ENCODE measurements around the gene CDIPT. TPM values are rescaled to one million over a fixed set of nuclear protein-coding genes. Genes with fewer than 3 reads are reported as not detected.
A peak's percentile ranks its signal among the peaks of the same experiment; 100 is the strongest.
"Not testable (repeated sequence)": the region's sequence is repeated elsewhere in the genome, so short reads cannot be mapped to it uniquely, and the experiment has no call there.

The CDIPT gene
- total and polyA plus RNA-seq, 5 donors from 2014 or later, result 47.7 to 122 (median 106) TPM

- Mint-ChIP-seq H3K36me3 (no peaks in the 10 kb centered on the region), H3K27me3 (peaks cover 53% of the 10 kb centered on the region), H3K27ac (peak overlapping the region in 2 of 3 donors; percentile 31 to 39), H3K9me3 (peaks cover 0 to 2% (median 0%) of the 10 kb centered on the region in 7 donors), H3K4me1 (peaks cover 0 to 19% (median 7%) of the 10 kb centered on the region in 4 donors), H3K4me3 (peak overlapping the region in 3 of 4 donors; percentile 21 to 77 (median 69))
- Histone ChIP-seq H3K4me1 (ENCODE audit: control insufficient read depth, insufficient read depth, low read length, poor library complexity, severe bottlenecking) (peaks cover 16% of the 10 kb centered on the region), H3K27me3 (ENCODE audit: control insufficient read depth, insufficient read depth, low read length) (peaks cover 6% of the 10 kb centered on the region), H3K9me3 (ENCODE audit: control insufficient read depth in 2 of 2, low read length in 2 of 2) (no peaks in the 10 kb centered on the region), H3K27ac (ENCODE audit: insufficient read depth, low read length, poor library complexity, severe bottlenecking) (no peak overlapping the region), H3K36me3 (ENCODE audit: control insufficient read depth, insufficient read depth, low read length) (no peaks in the 10 kb centered on the region), H3K4me3 (ENCODE audit: low read depth, low read length) (peak overlapping the region; percentile 31)
- peak; percentile 43 to 44 for ATAC-seq (ENCODE audit: low read depth in 2 of 2)
- peak; percentile 25 to 71 (median 44) for DNase-seq
These were observed 14.4 kb upstream of the CDIPT start for GRCh38 chr16:29877266-29877961.

GRCh38 chr16:29876594-29877249, 13.7 kb upstream of the CDIPT start:
- peaks cover 6% of the 10 kb centered on the region for H3K27me3 ChIP-seq (ENCODE audit: control insufficient read depth, insufficient read depth, low read length)
- Mint-ChIP-seq H3K36me3 (no peaks in the 10 kb centered on the region), H3K4me3 (peak overlapping the region in 3 of 4 donors; percentile 69 to 83 (median 77)), H3K9me3 (peaks cover 0 to 2% (median 0%) of the 10 kb centered on the region in 7 donors), H3K4me1 (peaks cover 0 to 19% (median 7%) of the 10 kb centered on the region in 4 donors), H3K27me3 (peaks cover 53% of the 10 kb centered on the region), H3K27ac (no peak overlapping the region)
- H3K4me1 ChIP-seq (ENCODE audit: control insufficient read depth, insufficient read depth, low read length, poor library complexity, severe bottlenecking), result peaks cover 16% of the 10 kb centered on the region
- no peaks in the 10 kb centered on the region for H3K9me3 ChIP-seq (ENCODE audit: control insufficient read depth in 2 of 2, low read length in 2 of 2)
- no peaks in the 10 kb centered on the region for H3K36me3 ChIP-seq (ENCODE audit: control insufficient read depth, insufficient read depth, low read length)
- H3K27ac ChIP-seq (ENCODE audit: insufficient read depth, low read length, poor library complexity, severe bottlenecking), result no peak overlapping the region
- H3K4me3 ChIP-seq (ENCODE audit: low read depth, low read length), result no peak overlapping the region
- DNase-seq (peak in 1 of 3 donors; percentile 27), ATAC-seq (ENCODE audit: low read depth in 2 of 2) (peak; percentile 14 to 22)

- Histone ChIP-seq H3K4me1 (ENCODE audit: control insufficient read depth, insufficient read depth, low read length, poor library complexity, severe bottlenecking) (peaks cover 16% of the 10 kb centered on the region), H3K4me3 (ENCODE audit: low read depth, low read length) (no peak overlapping the region), H3K9me3 (ENCODE audit: control insufficient read depth in 2 of 2, low read length in 2 of 2) (no peaks in the 10 kb centered on the region), H3K27ac (ENCODE audit: insufficient read depth, low read length, poor library complexity, severe bottlenecking) (no peak overlapping the region), H3K27me3 (ENCODE audit: control insufficient read depth, insufficient read depth, low read length) (peaks cover 6% of the 10 kb centered on the region), H3K36me3 (ENCODE audit: control insufficient read depth, insufficient read depth, low read length) (no peaks in the 10 kb centered on the region)
- ATAC-seq (ENCODE audit: low read depth in 2 of 2) (peak in 1 of 2 donors; percentile 6), DNase-seq (no peak)
- H3K4me1 Mint-ChIP-seq, result peaks cover 0 to 19% (median 7%) of the 10 kb centered on the region in 4 donors
- H3K27ac Mint-ChIP-seq, result peak overlapping the region in 1 of 3 donors; percentile 27
- peak overlapping the region in 3 of 4 donors; percentile 69 to 83 (median 77) for H3K4me3 Mint-ChIP-seq
- peaks cover 0 to 2% (median 0%) of the 10 kb centered on the region in 7 donors for H3K9me3 Mint-ChIP-seq
- H3K36me3 Mint-ChIP-seq, result no peaks in the 10 kb centered on the region
- H3K27me3 Mint-ChIP-seq, result peaks cover 52% of the 10 kb centered on the region
These were observed 13.2 kb upstream of the CDIPT start for GRCh38 chr16:29876217-29876593.

GRCh38 chr16:29875206-29875605, 12.2 kb upstream of the CDIPT start:
- DNase-seq (no peak), ATAC-seq (ENCODE audit: low read depth in 2 of 2) (no peak)
- H3K27me3 Mint-ChIP-seq, result peaks cover 47% of the 10 kb centered on the region
- H3K27ac ChIP-seq (ENCODE audit: insufficient read depth, low read length, poor library complexity, severe bottlenecking), result no peak overlapping the region
- H3K4me1 Mint-ChIP-seq, result peaks cover 0 to 19% (median 7%) of the 10 kb centered on the region in 4 donors
- no peaks in the 10 kb centered on the region for H3K36me3 ChIP-seq (ENCODE audit: control insufficient read depth, insufficient read depth, low read length)
- H3K36me3 Mint-ChIP-seq, result no peaks in the 10 kb centered on the region
- no peak overlapping the region for H3K4me3 ChIP-seq (ENCODE audit: low read depth, low read length)
- H3K27ac Mint-ChIP-seq, result no peak overlapping the region
- H3K9me3 ChIP-seq (ENCODE audit: control insufficient read depth in 2 of 2, low read length in 2 of 2), result no peaks in the 10 kb centered on the region
- peaks cover 0 to 2% (median 0%) of the 10 kb centered on the region in 7 donors for H3K9me3 Mint-ChIP-seq
- peaks cover 16% of the 10 kb centered on the region for H3K4me1 ChIP-seq (ENCODE audit: control insufficient read depth, insufficient read depth, low read length, poor library complexity, severe bottlenecking)
- peaks cover 6% of the 10 kb centered on the region for H3K27me3 ChIP-seq (ENCODE audit: control insufficient read depth, insufficient read depth, low read length)
- H3K4me3 Mint-ChIP-seq, result no peak overlapping the region

GRCh38 chr16:29873319-29873718, 10.3 kb upstream of the CDIPT start:
- no peak overlapping the region for H3K4me3 Mint-ChIP-seq
- H3K27me3 Mint-ChIP-seq, result peaks cover 36% of the 10 kb centered on the region
- Histone ChIP-seq H3K36me3 (ENCODE audit: control insufficient read depth, insufficient read depth, low read length) (no peaks in the 10 kb centered on the region), H3K4me3 (ENCODE audit: low read depth, low read length) (no peak overlapping the region), H3K9me3 (ENCODE audit: control insufficient read depth in 2 of 2, low read length in 2 of 2) (no peaks in the 10 kb centered on the region), H3K27ac (ENCODE audit: insufficient read depth, low read length, poor library complexity, severe bottlenecking) (no peak overlapping the region), H3K4me1 (ENCODE audit: control insufficient read depth, insufficient read depth, low read length, poor library complexity, severe bottlenecking) (peaks cover 16% of the 10 kb centered on the region), H3K27me3 (ENCODE audit: control insufficient read depth, insufficient read depth, low read length) (peaks cover 6% of the 10 kb centered on the region)
- H3K36me3 Mint-ChIP-seq, result no peaks in the 10 kb centered on the region
- peak overlapping the region in 1 of 3 donors; percentile 26 for H3K27ac Mint-ChIP-seq
- H3K4me1 Mint-ChIP-seq, result peaks cover 0 to 19% (median 7%) of the 10 kb centered on the region in 4 donors
- H3K9me3 Mint-ChIP-seq, result peaks cover 0 to 2% (median 0%) of the 10 kb centered on the region in 7 donors
- DNase-seq (no peak), ATAC-seq (ENCODE audit: low read depth in 2 of 2) (no peak)

GRCh38 chr16:29871822-29872546, 9.0 kb upstream of the CDIPT start:
- Histone ChIP-seq H3K27me3 (ENCODE audit: control insufficient read depth, insufficient read depth, low read length) (no peaks in the 10 kb centered on the region), H3K4me3 (ENCODE audit: low read depth, low read length) (no peak overlapping the region), H3K9me3 (ENCODE audit: control insufficient read depth in 2 of 2, low read length in 2 of 2) (no peaks in the 10 kb centered on the region), H3K36me3 (ENCODE audit: control insufficient read depth, insufficient read depth, low read length) (no peaks in the 10 kb centered on the region), H3K27ac (ENCODE audit: insufficient read depth, low read length, poor library complexity, severe bottlenecking) (no peak overlapping the region), H3K4me1 (ENCODE audit: control insufficient read depth, insufficient read depth, low read length, poor library complexity, severe bottlenecking) (peaks cover 10% of the 10 kb centered on the region)
- H3K27ac Mint-ChIP-seq, result no peak overlapping the region
- peaks cover 0 to 10% (median under 1%) of the 10 kb centered on the region in 4 donors for H3K4me1 Mint-ChIP-seq
- DNase-seq (no peak), ATAC-seq (ENCODE audit: low read depth in 2 of 2) (no peak)
- H3K27me3 Mint-ChIP-seq, result peaks cover 25% of the 10 kb centered on the region
- peak overlapping the region in 1 of 4 donors; percentile 80 for H3K4me3 Mint-ChIP-seq
- no peaks in the 10 kb centered on the region for H3K36me3 Mint-ChIP-seq
- H3K9me3 Mint-ChIP-seq, result peaks cover 0 to 2% (median 0%) of the 10 kb centered on the region in 7 donors

GRCh38 chr16:29869067-29869466, 6.0 kb upstream of the CDIPT start:
- not testable (repeated sequence) for H3K9me3 Mint-ChIP-seq; H3K27me3 ChIP-seq (ENCODE audit: control insufficient read depth, insufficient read depth, low read length); H3K4me3 ChIP-seq (ENCODE audit: low read depth, low read length); H3K27ac Mint-ChIP-seq; H3K4me3 Mint-ChIP-seq; H3K4me1 ChIP-seq (ENCODE audit: control insufficient read depth, insufficient read depth, low read length, poor library complexity, severe bottlenecking); H3K4me1 Mint-ChIP-seq; H3K36me3 ChIP-seq (ENCODE audit: control insufficient read depth, insufficient read depth, low read length); DNase-seq; H3K36me3 Mint-ChIP-seq; H3K27me3 Mint-ChIP-seq; ATAC-seq (ENCODE audit: low read depth in 2 of 2); H3K9me3 ChIP-seq (ENCODE audit: control insufficient read depth in 2 of 2, low read length in 2 of 2); H3K27ac ChIP-seq (ENCODE audit: insufficient read depth, low read length, poor library complexity, severe bottlenecking)

Measured in CD4-positive, CD25-positive, alpha-beta regulatory T cell (primary cell).